ENCODE results near the gene LRMDA. TPM values are rescaled to one million over a fixed set of nuclear protein-coding genes. Genes with fewer than 3 reads are reported as not detected.

Gene LRMDA
- total RNA-seq, 2 experiments from 2014 or later: not detected

GRCh38 chr10:75971402-75972211, 540.2 kb downstream of the LRMDA start:
- no peaks in the 10 kb centered on the region for H3K4me1 ChIP-seq (ENCODE audit: insufficient read depth, low read length, poor library complexity, severe bottlenecking)
- no peaks in the 10 kb centered on the region for H3K36me3 ChIP-seq (ENCODE audit: insufficient read depth, low read length)
- H4K20me1 ChIP-seq (ENCODE audit: insufficient read depth, low read length): no peaks in the 10 kb centered on the region
- BruUV-seq (replicated peaks): no TSS peak
- no peaks in the 10 kb centered on the region for H3K79me2 ChIP-seq (ENCODE audit: insufficient read depth, low read depth, low read length)
- no peak for TF ChIP-seq CTCF (conservative IDR thresholded peaks at IDR 0.05; ENCODE audit: low read length)
- no peak for TF ChIP-seq EZH2phosphoT487 (IDR thresholded peaks at IDR 0.05; ENCODE audit: borderline replicate concordance, low read depth, low read length)
- H3K9me3 ChIP-seq (ENCODE audit: low read length): no peaks in the 10 kb centered on the region
- H3K9me2 ChIP-seq (ENCODE audit: insufficient read depth, low read length): no peaks in the 10 kb centered on the region
- intact Hi-C loops (cut with micrococcal nuclease; ENCODE audit: unreplicated experiment): no loop called here
- CTCF ChIA-PET (ENCODE audit: unreplicated experiment): no interaction called here
- H3K4me2 ChIP-seq (ENCODE audit: low read length): no peak overlapping the region
- H2AFZ ChIP-seq (ENCODE audit: low read length): no peak overlapping the region
- DNase-seq (ENCODE audit: low spot score): no peak
- H3K4me3 ChIP-seq (ENCODE audit: low read depth, low read length, poor library complexity, severe bottlenecking): no peak overlapping the region
- H3K27ac ChIP-seq (ENCODE audit: low read depth, low read length, poor library complexity, severe bottlenecking): no peak overlapping the region
- POLR2A ChIA-PET: no interaction called here

GRCh38 chr10:75972491-75973276, 541.3 kb downstream of the LRMDA start:
- Histone ChIP-seq H3K79me2 (ENCODE audit: insufficient read depth, low read depth, low read length) (no peaks in the 10 kb centered on the region), H3K4me1 (ENCODE audit: insufficient read depth, low read length, poor library complexity, severe bottlenecking) (no peaks in the 10 kb centered on the region), H3K9me2 (ENCODE audit: insufficient read depth, low read length) (no peaks in the 10 kb centered on the region), H3K36me3 (ENCODE audit: insufficient read depth, low read length) (no peaks in the 10 kb centered on the region), H4K20me1 (ENCODE audit: insufficient read depth, low read length) (no peaks in the 10 kb centered on the region), H3K4me3 (ENCODE audit: low read depth, low read length, poor library complexity, severe bottlenecking) (no peak overlapping the region), H3K4me2 (ENCODE audit: low read length) (no peak overlapping the region), H3K9me3 (ENCODE audit: low read length) (no peaks in the 10 kb centered on the region), H3K27ac (ENCODE audit: low read depth, low read length, poor library complexity, severe bottlenecking) (no peak overlapping the region), H2AFZ (ENCODE audit: low read length) (no peak overlapping the region)
- ChIA-PET CTCF (ENCODE audit: unreplicated experiment) (no interaction called here), POLR2A (no interaction called here)
- no peak for TF ChIP-seq EZH2phosphoT487 (IDR thresholded peaks at IDR 0.05; ENCODE audit: borderline replicate concordance, low read depth, low read length)
- no peak for TF ChIP-seq CTCF (conservative IDR thresholded peaks at IDR 0.05; ENCODE audit: low read length)
- no peak for DNase-seq (ENCODE audit: low spot score)
- BruUV-seq (replicated peaks): no TSS peak
- intact Hi-C loops (cut with micrococcal nuclease; ENCODE audit: unreplicated experiment): no loop called here

GRCh38 chr10:75974080-75974479, 542.7 kb downstream of the LRMDA start:
- no peaks in the 10 kb centered on the region for H3K4me1 ChIP-seq (ENCODE audit: insufficient read depth, low read length, poor library complexity, severe bottlenecking)
- H2AFZ ChIP-seq (ENCODE audit: low read length): no peak overlapping the region
- intact Hi-C loops (cut with micrococcal nuclease; ENCODE audit: unreplicated experiment): no loop called here
- TF ChIP-seq CTCF (conservative IDR thresholded peaks at IDR 0.05; ENCODE audit: low read length): no peak
- TF ChIP-seq EZH2phosphoT487 (IDR thresholded peaks at IDR 0.05; ENCODE audit: borderline replicate concordance, low read depth, low read length): no peak
- POLR2A ChIA-PET: interaction anchor here (0.6 kb wide), 1 partner anchor 1124 kb away, joined by 3 read pairs; no protein-coding TSS in a partner anchor
- no peaks in the 10 kb centered on the region for H3K9me3 ChIP-seq (ENCODE audit: low read length)
- BruUV-seq (replicated peaks): no TSS peak
- H3K9me2 ChIP-seq (ENCODE audit: insufficient read depth, low read length): no peaks in the 10 kb centered on the region
- H3K4me3 ChIP-seq (ENCODE audit: low read depth, low read length, poor library complexity, severe bottlenecking): no peak overlapping the region
- H3K79me2 ChIP-seq (ENCODE audit: insufficient read depth, low read depth, low read length): no peaks in the 10 kb centered on the region
- DNase-seq (ENCODE audit: low spot score): no peak
- H3K36me3 ChIP-seq (ENCODE audit: insufficient read depth, low read length): no peaks in the 10 kb centered on the region
- CTCF ChIA-PET (ENCODE audit: unreplicated experiment): no interaction called here
- no peak overlapping the region for H3K27ac ChIP-seq (ENCODE audit: low read depth, low read length, poor library complexity, severe bottlenecking)
- no peak overlapping the region for H3K4me2 ChIP-seq (ENCODE audit: low read length)
- no peaks in the 10 kb centered on the region for H4K20me1 ChIP-seq (ENCODE audit: insufficient read depth, low read length)

All from OCI-LY7 (cell line).